Psoas muscle (tissue), 8 donors: ENCODE measurements around the gene PACRG. TPM values are rescaled to one million over a fixed set of nuclear protein-coding genes. Genes with fewer than 3 reads are reported as not detected.

Experiments
- ATAC-seq, 4 donors: fragments of 200-7000 bp; cut with Tn5 transposase; one replicate each; pipeline ENCODE4 v1.9.1; 2020; ENCODE audit warnings: moderate library complexity in 3 of 4, mild to moderate bottlenecking in 2 of 4
- DNase-seq, 2 donors: peaks; one replicate each; pipeline ENCODE4 v3.0.0-alpha.2; 2020
- H3K27ac ChIP-seq: fragments of 200-600 bp; one replicate; pipeline ENCODE4 v1.8.0; 2022
- H3K27me3 ChIP-seq, 3 donors: fragments of 200-600 bp in 1 of 3; one replicate each; pipeline versions ENCODE4 v1.6.1 to v1.8.0; 2013 to 2022; ENCODE audit warnings: low read length in 2 of 3, mild to moderate bottlenecking in 2 of 3, moderate library complexity in 1 of 3; ENCODE audit not compliant: insufficient read depth in 3 of 3
- H3K36me3 ChIP-seq, 2 donors: fragments of 200-600 bp in 1 of 2; one replicate each; pipeline versions ENCODE4 v1.6.1 to v1.8.0; 2013 to 2022; ENCODE audit warnings: low read depth in 1 of 2, mild to moderate bottlenecking in 1 of 2, moderate library complexity in 1 of 2; ENCODE audit not compliant: insufficient read depth in 1 of 2
- H3K4me1 ChIP-seq: fragments of 200-600 bp; one replicate; pipeline ENCODE4 v1.8.0; 2022
- H3K4me3 ChIP-seq: fragments of 200-600 bp; one replicate; pipeline ENCODE4 v1.8.0; 2022; ENCODE audit warnings: mild to moderate bottlenecking
- H3K9me3 ChIP-seq: fragments of 200-600 bp; one replicate; pipeline ENCODE4 v1.8.0; 2022
- WGBS, 3 donors: extraction: QIAGEN DNeasy Blood & Tissue Kit; methylation state at CpG; one replicate each; pipeline versions ENCODE4 v1.1.6 to v1.1.7; 2013; 5-methylcytosine and 5-hydroxymethylcytosine counted together
- intact Hi-C, 2 donors: fragments of 100-400 bp; cut with DNase I; formaldehyde crosslinking; loops; one replicate each; pipeline versions ENCODE4 v1.11.0 to v1.14.2; 2022
- polyA plus RNA-seq, 3 donors: library from polyadenylated mRNA; stranded (reverse); fragments of 200-250 nt; gene quantifications; one replicate each; pipeline ENCODE4 v1.2.3, GENCODE V29; 2013
- total RNA-seq, 4 donors: library from RNA; stranded (reverse); fragmentation: NEBNext Ultra II Directional in 2 of 4; extraction: Animal tissue kit (Norgen Biotek cat#: 25700) in 2 of 4; gene quantifications; one replicate each; pipeline versions ENCODE4 v1.2.1 to v1.2.4, GENCODE V29; 2021 to 2023
- TF ChIP-seq, protein P1 (sequence below): fragments of 200-600 bp; IDR thresholded peaks from one replicate; pipeline ENCODE4 v1.8.0; 2022; ENCODE audit warnings: antibody characterized with exemption
- donor health status: healthy with polysubstance abuse.
- donor health status: DM: no; HTN: no; CAD: no; lungs with moderate emphysema.
- donor health status: Bipolar disorder and iron deficiency.
- donor health status: healthy.
- donor health status: DM: yes; HTN: yes; CAD: no.
- donor health status: DM: no; HTN: no; CAD: no.
- donor health status: DM: no; HTN: no; CAD: no.
- donor health status: DM: yes; HTN: yes; CAD: no.

The PACRG gene
- total and polyA plus RNA-seq, 7 donors = 0.17 to 3.1 (median 1.8) TPM

DNA sequence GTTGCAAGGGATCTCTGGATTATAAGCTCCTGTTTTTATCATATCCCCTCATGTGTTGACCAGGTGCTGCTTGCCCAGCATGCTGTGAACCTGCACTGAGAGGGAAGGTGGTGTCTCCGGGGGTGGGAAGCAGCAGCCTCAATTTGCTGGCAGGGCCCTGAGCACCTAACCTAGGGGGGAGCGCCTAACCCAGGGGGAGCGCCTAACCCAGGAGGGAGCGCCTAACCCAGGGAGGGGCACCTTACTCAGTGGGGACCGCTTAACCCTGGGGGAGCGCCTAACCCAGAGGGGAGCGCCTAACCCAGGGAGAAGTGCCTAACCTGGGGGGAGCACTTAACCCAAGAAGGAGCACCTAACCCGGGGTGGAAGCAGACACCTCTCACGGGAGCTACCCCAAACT lies 603.5 kb downstream of the PACRG start:
- 91 to 94% (median 91%) methylated on average over 8 to 9 of the region's 9 CpGs for WGBS, 3 donors
- no peaks in the 10 kb centered on the region for H3K27me3 ChIP-seq
- intact Hi-C loops = loop anchor here (5.0 to 10.0 kb wide), 3 partner anchors 34 to 634 kb away; no protein-coding TSS in a partner anchor
- no peaks in the 10 kb centered on the region for H3K36me3 ChIP-seq
- DNase-seq = peak in 1 of 2 donors; percentile 28
- TF ChIP-seq, protein P1, sequence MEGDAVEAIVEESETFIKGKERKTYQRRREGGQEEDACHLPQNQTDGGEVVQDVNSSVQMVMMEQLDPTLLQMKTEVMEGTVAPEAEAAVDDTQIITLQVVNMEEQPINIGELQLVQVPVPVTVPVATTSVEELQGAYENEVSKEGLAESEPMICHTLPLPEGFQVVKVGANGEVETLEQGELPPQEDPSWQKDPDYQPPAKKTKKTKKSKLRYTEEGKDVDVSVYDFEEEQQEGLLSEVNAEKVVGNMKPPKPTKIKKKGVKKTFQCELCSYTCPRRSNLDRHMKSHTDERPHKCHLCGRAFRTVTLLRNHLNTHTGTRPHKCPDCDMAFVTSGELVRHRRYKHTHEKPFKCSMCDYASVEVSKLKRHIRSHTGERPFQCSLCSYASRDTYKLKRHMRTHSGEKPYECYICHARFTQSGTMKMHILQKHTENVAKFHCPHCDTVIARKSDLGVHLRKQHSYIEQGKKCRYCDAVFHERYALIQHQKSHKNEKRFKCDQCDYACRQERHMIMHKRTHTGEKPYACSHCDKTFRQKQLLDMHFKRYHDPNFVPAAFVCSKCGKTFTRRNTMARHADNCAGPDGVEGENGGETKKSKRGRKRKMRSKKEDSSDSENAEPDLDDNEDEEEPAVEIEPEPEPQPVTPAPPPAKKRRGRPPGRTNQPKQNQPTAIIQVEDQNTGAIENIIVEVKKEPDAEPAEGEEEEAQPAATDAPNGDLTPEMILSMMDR = no peak
- no peak overlapping the region for H3K27ac ChIP-seq
- H3K9me3 ChIP-seq = no peaks in the 10 kb centered on the region
- no peak for ATAC-seq
- no peak overlapping the region for H3K4me3 ChIP-seq
- H3K4me1 ChIP-seq = peaks cover 31% of the 10 kb centered on the region

DNA sequence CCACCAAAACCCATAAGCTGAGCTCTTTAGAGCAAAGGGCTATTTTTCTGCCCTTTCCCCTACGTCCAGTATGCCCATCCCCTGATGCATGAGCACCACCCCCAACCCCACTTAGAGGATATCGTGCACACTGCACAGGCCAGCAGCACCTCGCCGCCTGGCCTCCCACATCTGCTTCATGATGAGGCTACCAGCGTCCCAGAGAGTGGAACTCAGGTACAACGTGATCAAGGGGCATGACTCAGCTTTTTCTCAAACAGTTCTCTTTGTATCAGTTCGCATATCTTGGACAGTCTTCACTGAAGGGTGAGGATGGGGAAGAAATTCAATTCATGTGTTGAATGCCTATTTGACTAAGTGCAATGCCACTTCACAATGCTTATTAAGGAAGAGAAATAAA lies 604.8 kb downstream of the PACRG start:
- TF ChIP-seq, protein P1 = no peak
- H3K36me3 ChIP-seq = no peaks in the 10 kb centered on the region
- intact Hi-C loops = loop anchor here (5.0 to 10.0 kb wide), 3 partner anchors 35 to 632 kb away; no protein-coding TSS in a partner anchor
- H3K4me3 ChIP-seq = no peak overlapping the region
- no peaks in the 10 kb centered on the region for H3K27me3 ChIP-seq
- peaks cover 45% of the 10 kb centered on the region for H3K4me1 ChIP-seq
- H3K9me3 ChIP-seq = no peaks in the 10 kb centered on the region
- peak in 1 of 2 donors; percentile 15 for DNase-seq
- 80 to 87% (median 82%) methylated on average over 7 of the region's 7 CpGs for WGBS, 3 donors
- no peak overlapping the region for H3K27ac ChIP-seq
- no peak for ATAC-seq

DNA sequence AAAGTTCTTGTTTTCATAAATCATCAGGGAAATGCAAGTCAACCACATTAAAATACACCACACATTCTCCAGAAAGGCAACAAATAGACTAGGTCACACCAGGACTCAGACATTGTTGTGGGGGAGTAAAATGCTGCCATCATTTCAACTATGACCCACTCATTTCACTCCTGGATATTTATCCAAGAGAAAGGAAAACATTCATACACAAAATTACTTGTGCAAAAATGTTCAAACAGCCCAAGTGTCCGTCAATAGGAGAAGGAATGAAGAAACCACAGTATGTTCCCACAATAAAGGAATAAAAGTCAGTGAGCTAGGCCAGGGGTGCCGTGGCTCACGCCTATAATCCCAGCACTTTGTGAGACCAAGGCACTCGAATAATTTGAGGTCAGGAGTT lies 605.3 kb downstream of the PACRG start:
- Histone ChIP-seq H3K36me3 (no peaks in the 10 kb centered on the region), H3K9me3 (no peaks in the 10 kb centered on the region), H3K4me1 (peaks cover 49% of the 10 kb centered on the region), H3K4me3 (no peak overlapping the region), H3K27me3 (no peaks in the 10 kb centered on the region), H3K27ac (no peak overlapping the region)
- TF ChIP-seq, protein P1 = no peak
- DNase-seq (no peak), ATAC-seq (no peak)
- WGBS, 3 donors = 79 to 81% (median 81%) methylated on average over 4 of the region's 4 CpGs
- intact Hi-C loops = loop anchor here (5.0 to 10.0 kb wide), 3 partner anchors 36 to 632 kb away; no protein-coding TSS in a partner anchor

DNA sequence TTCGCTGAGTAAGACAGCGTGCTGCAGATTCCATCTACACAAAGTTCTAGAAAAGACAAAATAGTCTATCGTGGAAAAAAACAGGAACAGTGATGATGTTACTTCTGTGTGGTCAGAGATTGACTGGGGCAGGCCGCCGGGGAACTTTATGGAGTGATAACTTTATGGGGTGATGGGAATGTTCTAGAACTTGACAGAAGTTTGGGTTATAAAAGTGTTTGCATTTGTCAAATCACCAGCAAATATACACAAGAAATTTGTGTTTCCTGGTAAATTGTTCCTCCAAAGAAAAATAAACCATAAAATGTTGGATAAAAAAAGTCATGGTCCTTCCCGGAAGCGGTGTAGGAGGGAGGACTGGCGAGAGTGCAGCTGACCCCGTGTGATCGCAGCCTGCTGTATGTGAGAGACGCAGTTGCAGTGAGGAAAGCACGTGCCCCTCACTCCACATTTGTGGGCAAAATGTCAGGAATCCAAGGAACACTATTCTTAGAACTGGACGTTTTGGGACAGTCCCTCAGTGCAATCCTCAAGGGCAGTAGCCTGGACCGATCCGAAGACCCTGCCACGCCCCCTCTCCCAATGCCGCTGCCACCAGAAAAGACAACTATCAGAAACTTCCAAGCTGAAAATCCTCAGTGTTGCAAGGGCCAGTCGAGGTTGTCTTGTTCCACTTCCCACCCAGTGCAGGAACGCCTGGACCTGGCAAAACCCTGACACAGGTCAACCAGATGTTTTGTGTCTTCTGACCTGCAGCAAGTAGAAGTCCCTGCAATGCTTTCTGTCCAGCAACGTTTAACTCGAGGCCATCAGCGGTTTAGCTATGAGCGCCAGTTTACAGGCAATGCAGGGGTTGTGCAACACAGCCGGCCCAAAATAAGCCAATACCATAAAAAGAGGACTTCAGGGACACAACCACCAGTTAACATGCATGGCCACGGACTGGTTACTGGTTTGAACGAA lies 606.2 kb downstream of the PACRG start:
- Histone ChIP-seq H3K4me1 (peaks cover 59% of the 10 kb centered on the region), H3K27ac (peak overlapping the region; percentile 94), H3K36me3 (no peaks in the 10 kb centered on the region), H3K4me3 (no peak overlapping the region), H3K9me3 (no peaks in the 10 kb centered on the region), H3K27me3 (no peaks in the 10 kb centered on the region)
- DNase-seq (peak in 1 of 2 donors; percentile 39), ATAC-seq (no peak)
- WGBS, 3 donors = 54 to 62% (median 58%) methylated on average over 26 of the region's 26 CpGs
- TF ChIP-seq, protein P1 = no peak
- intact Hi-C loops = loop anchor here (2.0 to 10.0 kb wide), 5 partner anchors 37 to 631 kb away; partner anchors contain the start of gene QKI (in 1 of the 2)
